SJCRH30 (cell line): Measurements from ENCODE around the gene LRGUK. TPM values are rescaled to one million over a fixed set of nuclear protein-coding genes. Genes with fewer than 3 reads are reported as not detected.
"Not testable (repeated sequence)": the region's sequence is repeated elsewhere in the genome, so short reads cannot be mapped to it uniquely, and the experiment has no call there.

ENCODE experiments used
- DNase-seq, 2 experiments: peaks; one replicate each; pipeline ENCODE4 v3.0.0-alpha.2; 2015 to 2020
- H3K27ac ChIP-seq: fragments of 250-450 bp; sonication (Bioruptor Pico); 2 replicates; pipeline ENCODE4 v1.5.1; 2020; ENCODE audit warnings: mild to moderate bottlenecking, moderate library complexity
- H3K27me3 ChIP-seq: fragments of 250-450 bp; sonication (Bioruptor Pico); 2 replicates; pipeline ENCODE4 v1.5.1; 2020; ENCODE audit warnings: mild to moderate bottlenecking, moderate library complexity
- H3K36me3 ChIP-seq: fragments of 250-450 bp; sonication (Bioruptor Pico); 2 replicates; pipeline ENCODE4 v1.5.1; 2020; ENCODE audit warnings: mild to moderate bottlenecking, moderate library complexity
- H3K4me1 ChIP-seq: fragments of 250-450 bp; sonication (Bioruptor Pico); 2 replicates; pipeline ENCODE4 v1.5.1; 2020; ENCODE audit warnings: mild to moderate bottlenecking, moderate library complexity
- H3K4me3 ChIP-seq: fragments of 250-450 bp; sonication (Bioruptor Pico); 2 replicates; pipeline ENCODE4 v1.5.1; 2020; ENCODE audit warnings: mild to moderate bottlenecking, moderate library complexity
- H3K9me3 ChIP-seq: fragments of 250-450 bp; sonication (Bioruptor Pico); replicated peaks from 2 replicates; pipeline ENCODE4 v1.5.1; 2020; ENCODE audit warnings: mild to moderate bottlenecking, moderate library complexity
- total RNA-seq: library from RNA; depleted of rRNA; stranded (reverse); fragments of >200 nt; shearing (Covaris generic); gene quantifications from 2 replicates; pipeline ENCODE4 v1.2.3, GENCODE V29; 2014; rRNA removed

The LRGUK gene
- 0.04 and 0.25 TPM in 2 replicates for total RNA-seq

- no peaks in the 10 kb centered on the region for H3K4me1 ChIP-seq
- no peaks in the 10 kb centered on the region; the same call in 1 of the 2 replicates for H3K27me3 ChIP-seq
- no peak within 1 kb of the TSS for H3K27ac ChIP-seq
- DNase-seq: peak; percentile 79
- no peaks in the 10 kb centered on the region for H3K9me3 ChIP-seq
- peak within 1 kb of the TSS; percentile 56 for H3K4me3 ChIP-seq
- H3K36me3 ChIP-seq: no peaks in the 10 kb centered on the region
These were observed at the start of gene LRGUK for GRCh38 chr7:134126966-134127848. TSS of gene LRGUK (plus strand) at chr7:134127340. CDS start at chr7:134127368, 28 bp downstream.

GRCh38 chr7:134077560-134077959 lies 49.6 kb upstream of the LRGUK start:
- not testable (repeated sequence) for H3K4me1 ChIP-seq, H3K36me3 ChIP-seq, H3K27me3 ChIP-seq, DNase-seq, H3K27ac ChIP-seq, H3K9me3 ChIP-seq, H3K4me3 ChIP-seq

GRCh38 chr7:134078991-134079390 lies 48.1 kb upstream of the LRGUK start:
- Histone ChIP-seq H3K27ac (no peak overlapping the region), H3K4me3 (no peak overlapping the region), H3K27me3 (no peaks in the 10 kb centered on the region), H3K9me3 (peaks cover 3% of the 10 kb centered on the region), H3K4me1 (no peaks in the 10 kb centered on the region), H3K36me3 (no peaks in the 10 kb centered on the region)
- DNase-seq: no peak

- DNase-seq: no peak
- Histone ChIP-seq H3K4me1 (no peaks in the 10 kb centered on the region), H3K9me3 (no peaks in the 10 kb centered on the region), H3K27me3 (no peaks in the 10 kb centered on the region), H3K27ac (no peak overlapping the region), H3K36me3 (no peaks in the 10 kb centered on the region), H3K4me3 (no peak overlapping the region)
These were observed 45.4 kb upstream of the LRGUK start for GRCh38 chr7:134081695-134082094.

- no peaks in the 10 kb centered on the region for H3K4me1 ChIP-seq
- H3K36me3 ChIP-seq: no peaks in the 10 kb centered on the region
- no peak for DNase-seq
- no peak overlapping the region for H3K4me3 ChIP-seq
- no peaks in the 10 kb centered on the region for H3K27me3 ChIP-seq
- H3K9me3 ChIP-seq: peaks cover 4% of the 10 kb centered on the region; the same call in 1 of the 2 replicates
- H3K27ac ChIP-seq: no peak overlapping the region
These were observed 43.2 kb upstream of the LRGUK start for GRCh38 chr7:134083766-134084487.

- H3K27me3 ChIP-seq: no peaks in the 10 kb centered on the region
- H3K4me1 ChIP-seq: no peaks in the 10 kb centered on the region
- DNase-seq: no peak
- no peaks in the 10 kb centered on the region for H3K36me3 ChIP-seq
- peaks cover 10% of the 10 kb centered on the region for H3K9me3 ChIP-seq
- no peak overlapping the region for H3K27ac ChIP-seq
- H3K4me3 ChIP-seq: no peak overlapping the region
These were observed 42.5 kb upstream of the LRGUK start for GRCh38 chr7:134084488-134085144.

- no peak for DNase-seq
- Histone ChIP-seq H3K27ac (no peak overlapping the region), H3K4me3 (no peak overlapping the region), H3K9me3 (peaks cover 16% of the 10 kb centered on the region), H3K36me3 (no peaks in the 10 kb centered on the region), H3K27me3 (no peaks in the 10 kb centered on the region), H3K4me1 (no peaks in the 10 kb centered on the region)
These were observed 41.8 kb upstream of the LRGUK start for GRCh38 chr7:134085311-134085710.

- H3K4me3 ChIP-seq: no peak overlapping the region
- peaks cover 16% of the 10 kb centered on the region for H3K9me3 ChIP-seq
- H3K36me3 ChIP-seq: no peaks in the 10 kb centered on the region
- no peak for DNase-seq
- no peaks in the 10 kb centered on the region for H3K4me1 ChIP-seq
- H3K27ac ChIP-seq: no peak overlapping the region
- no peaks in the 10 kb centered on the region for H3K27me3 ChIP-seq
These were observed 40.0 kb upstream of the LRGUK start for GRCh38 chr7:134086998-134087735.

- Histone ChIP-seq H3K36me3 (no peaks in the 10 kb centered on the region), H3K9me3 (peaks cover 16% of the 10 kb centered on the region), H3K27me3 (no peaks in the 10 kb centered on the region), H3K27ac (no peak overlapping the region), H3K4me3 (no peak overlapping the region), H3K4me1 (no peaks in the 10 kb centered on the region)
- no peak for DNase-seq
These were observed 38.9 kb upstream of the LRGUK start for GRCh38 chr7:134088199-134088598.

GRCh38 chr7:134089446-134089845 lies 37.7 kb upstream of the LRGUK start:
- Histone ChIP-seq H3K27ac (no peak overlapping the region), H3K4me3 (no peak overlapping the region), H3K9me3 (peaks cover 16% of the 10 kb centered on the region), H3K4me1 (no peaks in the 10 kb centered on the region), H3K36me3 (no peaks in the 10 kb centered on the region), H3K27me3 (no peaks in the 10 kb centered on the region)
- DNase-seq: peak in 1 of 2 experiments; percentile 22

GRCh38 chr7:134098072-134098471 lies 29.1 kb upstream of the LRGUK start:
- H3K4me3 ChIP-seq: no peak overlapping the region
- no peak for DNase-seq
- no peak overlapping the region for H3K27ac ChIP-seq
- no peaks in the 10 kb centered on the region for H3K36me3 ChIP-seq
- H3K4me1 ChIP-seq: no peaks in the 10 kb centered on the region
- no peaks in the 10 kb centered on the region for H3K9me3 ChIP-seq
- no peaks in the 10 kb centered on the region for H3K27me3 ChIP-seq

- no peaks in the 10 kb centered on the region for H3K9me3 ChIP-seq
These were observed 25.4 kb upstream of the LRGUK start for GRCh38 chr7:134101716-134102115.

GRCh38 chr7:134104166-134104565 lies 23.0 kb upstream of the LRGUK start:
- Histone ChIP-seq H3K4me1 (no peaks in the 10 kb centered on the region), H3K4me3 (no peak overlapping the region)

More at GRCh38 chr7:134101716-134102115, 25.4 kb upstream of the LRGUK start:
- Histone ChIP-seq H3K27me3 (no peaks in the 10 kb centered on the region), H3K4me3 (no peak overlapping the region), H3K4me1 (no peaks in the 10 kb centered on the region), H3K27ac (no peak overlapping the region), H3K36me3 (no peaks in the 10 kb centered on the region)
- no peak for DNase-seq

GRCh38 chr7:134105841-134106240 lies 21.3 kb upstream of the LRGUK start:
- Histone ChIP-seq H3K9me3 (no peaks in the 10 kb centered on the region), H3K4me3 (no peak overlapping the region), H3K27ac (no peak overlapping the region), H3K36me3 (no peaks in the 10 kb centered on the region), H3K4me1 (no peaks in the 10 kb centered on the region), H3K27me3 (no peaks in the 10 kb centered on the region)
- DNase-seq: no peak

More at GRCh38 chr7:134104166-134104565, 23.0 kb upstream of the LRGUK start:
- Histone ChIP-seq H3K27ac (no peak overlapping the region), H3K27me3 (no peaks in the 10 kb centered on the region), H3K36me3 (no peaks in the 10 kb centered on the region), H3K9me3 (no peaks in the 10 kb centered on the region)
- no peak for DNase-seq
